ENCODE data around the gene EVI5.

DNA sequence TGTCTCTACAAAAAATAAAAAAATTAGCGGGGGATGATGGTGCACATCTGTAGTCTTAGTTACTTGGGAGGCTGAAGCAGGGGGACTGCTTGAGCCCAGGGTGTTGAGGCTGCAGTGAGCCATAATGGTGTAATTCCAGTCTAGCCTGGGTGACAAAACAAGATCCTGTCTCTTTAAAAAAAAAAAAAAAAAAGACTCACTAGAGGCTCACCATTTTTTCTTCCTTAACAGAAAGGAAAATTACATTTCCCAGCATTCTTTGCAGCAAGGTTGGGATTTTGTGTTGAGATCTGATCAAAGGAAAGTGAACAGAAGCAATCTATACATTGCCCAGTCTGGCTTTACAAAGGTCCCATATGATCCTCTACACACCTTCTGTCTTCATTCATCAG is 319.7 kb downstream of the EVI5 start:
- TF ChIP-seq, protein P1, sequence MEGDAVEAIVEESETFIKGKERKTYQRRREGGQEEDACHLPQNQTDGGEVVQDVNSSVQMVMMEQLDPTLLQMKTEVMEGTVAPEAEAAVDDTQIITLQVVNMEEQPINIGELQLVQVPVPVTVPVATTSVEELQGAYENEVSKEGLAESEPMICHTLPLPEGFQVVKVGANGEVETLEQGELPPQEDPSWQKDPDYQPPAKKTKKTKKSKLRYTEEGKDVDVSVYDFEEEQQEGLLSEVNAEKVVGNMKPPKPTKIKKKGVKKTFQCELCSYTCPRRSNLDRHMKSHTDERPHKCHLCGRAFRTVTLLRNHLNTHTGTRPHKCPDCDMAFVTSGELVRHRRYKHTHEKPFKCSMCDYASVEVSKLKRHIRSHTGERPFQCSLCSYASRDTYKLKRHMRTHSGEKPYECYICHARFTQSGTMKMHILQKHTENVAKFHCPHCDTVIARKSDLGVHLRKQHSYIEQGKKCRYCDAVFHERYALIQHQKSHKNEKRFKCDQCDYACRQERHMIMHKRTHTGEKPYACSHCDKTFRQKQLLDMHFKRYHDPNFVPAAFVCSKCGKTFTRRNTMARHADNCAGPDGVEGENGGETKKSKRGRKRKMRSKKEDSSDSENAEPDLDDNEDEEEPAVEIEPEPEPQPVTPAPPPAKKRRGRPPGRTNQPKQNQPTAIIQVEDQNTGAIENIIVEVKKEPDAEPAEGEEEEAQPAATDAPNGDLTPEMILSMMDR (IDR thresholded peaks at IDR 0.05), result no peak
- no peak for TF ChIP-seq POLR2A (IDR thresholded peaks at IDR 0.05)

Data from Peyer's patch (tissue), 4 donors.